ENCODE measurements around the gene BTBD8. TPM values are rescaled to one million over a fixed set of nuclear protein-coding genes. Genes with fewer than 3 reads are reported as not detected.

The BTBD8 gene
- 1 to 10 TPM; 3.0 to 6.9 (median 4.1) TPM for total RNA-seq
- under 1 TPM; 0.52 to 0.90 (median 0.55) TPM for polyA plus RNA-seq
- long read RNA-seq, donor 1: 0 reads
- long read RNA-seq, donor 2: 0 reads

DNA sequence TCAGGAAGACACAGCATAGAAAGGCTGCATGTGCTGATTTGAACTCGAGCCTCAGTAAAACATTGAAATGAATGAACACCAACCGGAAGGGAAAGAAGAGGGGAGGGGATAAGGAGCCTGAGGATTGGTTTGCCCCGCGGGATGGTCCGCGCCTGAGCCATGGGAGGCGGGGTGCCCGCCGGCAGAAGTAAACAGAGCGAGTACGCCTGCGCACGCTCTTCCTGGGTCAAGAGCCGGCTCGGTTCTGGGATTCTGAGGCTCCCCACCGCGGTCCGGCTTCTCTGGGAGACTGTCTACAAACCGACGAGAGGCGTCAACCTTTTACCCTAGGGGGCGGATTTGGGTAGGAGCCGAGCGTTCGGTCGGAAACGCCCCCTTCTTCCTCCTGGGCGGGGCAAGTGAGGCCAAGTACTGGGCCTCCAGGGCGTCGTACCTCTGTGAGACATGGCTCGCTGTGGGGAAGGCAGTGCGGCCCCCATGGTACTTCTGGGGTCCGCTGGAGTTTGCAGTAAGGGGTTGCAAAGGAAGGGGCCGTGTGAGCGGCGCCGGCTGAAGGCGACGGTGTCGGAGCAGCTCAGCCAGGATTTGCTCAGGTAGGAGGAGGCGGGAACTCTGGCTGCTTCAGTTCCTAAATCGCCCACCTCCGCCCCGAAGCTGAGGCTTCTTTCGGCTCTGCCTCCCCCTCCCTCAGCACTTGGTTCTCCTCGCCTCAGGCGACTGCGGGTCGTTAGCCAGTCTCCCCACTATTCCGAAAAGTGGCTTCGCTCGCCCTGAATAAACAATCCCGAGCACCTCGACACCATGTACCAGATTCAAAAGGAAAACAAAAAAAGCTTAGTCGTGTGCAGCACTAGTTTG, at the start of gene BTBD8:
Gene BTBD8, plus strand, starts transcription at position 218 of the 858 bp plus-strand sequence. Its CDS starts 227 bp downstream, at position 445.
- Histone ChIP-seq H3K36me3 (peaks cover 0 to 7% (median 0%) of the 10 kb centered on the region in 6 donors), H3K4me3 (peak within 1 kb of the TSS; percentile 59 to 83 (median 70)), H3K4me1 (peaks cover 0 to 20% (median 6%) of the 10 kb centered on the region in 6 donors), H3K27me3 (replicated peaks in 1 of 7) (no peaks in the 10 kb centered on the region), H3K27ac (peak within 1 kb of the TSS; percentile 61 to 83 (median 74)), H3K9me3 (peaks cover 0 to 13% (median 8%) of the 10 kb centered on the region in 8 donors)
- intact Hi-C loops (cut with DNase I; ENCODE audit: low total_unique reads): no loop called here
- DNase-seq: peak; percentile 95
- TF ChIP-seq, protein P1, sequence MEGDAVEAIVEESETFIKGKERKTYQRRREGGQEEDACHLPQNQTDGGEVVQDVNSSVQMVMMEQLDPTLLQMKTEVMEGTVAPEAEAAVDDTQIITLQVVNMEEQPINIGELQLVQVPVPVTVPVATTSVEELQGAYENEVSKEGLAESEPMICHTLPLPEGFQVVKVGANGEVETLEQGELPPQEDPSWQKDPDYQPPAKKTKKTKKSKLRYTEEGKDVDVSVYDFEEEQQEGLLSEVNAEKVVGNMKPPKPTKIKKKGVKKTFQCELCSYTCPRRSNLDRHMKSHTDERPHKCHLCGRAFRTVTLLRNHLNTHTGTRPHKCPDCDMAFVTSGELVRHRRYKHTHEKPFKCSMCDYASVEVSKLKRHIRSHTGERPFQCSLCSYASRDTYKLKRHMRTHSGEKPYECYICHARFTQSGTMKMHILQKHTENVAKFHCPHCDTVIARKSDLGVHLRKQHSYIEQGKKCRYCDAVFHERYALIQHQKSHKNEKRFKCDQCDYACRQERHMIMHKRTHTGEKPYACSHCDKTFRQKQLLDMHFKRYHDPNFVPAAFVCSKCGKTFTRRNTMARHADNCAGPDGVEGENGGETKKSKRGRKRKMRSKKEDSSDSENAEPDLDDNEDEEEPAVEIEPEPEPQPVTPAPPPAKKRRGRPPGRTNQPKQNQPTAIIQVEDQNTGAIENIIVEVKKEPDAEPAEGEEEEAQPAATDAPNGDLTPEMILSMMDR (IDR thresholded peaks at IDR 0.05 in 8 of 11, conservative IDR thresholded peaks at IDR 0.05 in 3 of 11): peak in 4 of 11 experiments; percentile 22 to 38 (median 30)
- TF ChIP-seq POLR2AphosphoS5 (IDR thresholded peaks at IDR 0.05): peak in 2 of 3 donors; percentile 83 to 84
- TF ChIP-seq POLR2A (IDR thresholded peaks at IDR 0.05): peak in 1 of 3 donors; percentile 19
- 0 to 1% (median 0%) methylated on average over 51 to 55 of the region's 55 CpGs for WGBS, 5 donors

DNA sequence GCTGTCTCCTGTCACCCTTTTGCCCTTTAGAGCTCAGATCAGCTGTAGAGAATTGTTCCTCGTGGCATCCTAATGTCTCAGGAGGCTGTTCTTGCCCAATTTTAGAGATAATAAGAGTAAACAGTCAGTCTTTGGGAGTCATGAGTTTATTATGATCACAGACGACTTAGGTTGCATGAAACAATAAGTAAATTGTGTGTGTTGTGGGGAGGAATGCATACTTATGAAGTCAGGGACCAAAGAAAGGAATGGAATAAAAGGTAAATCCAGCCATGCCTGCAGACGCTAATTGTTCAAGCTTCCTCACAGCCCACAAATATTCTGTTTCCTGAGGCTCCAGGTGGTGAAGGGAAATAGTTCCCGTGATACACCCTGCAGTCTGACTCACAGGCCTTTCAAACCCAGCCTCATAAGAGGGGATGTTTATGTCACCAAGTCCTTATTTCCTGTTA, 49.5 kb upstream of the BTBD8 start:
- 20 to 26% (median 23%) methylated on average over 4 of the region's 4 CpGs for WGBS, 5 donors
- no peak for DNase-seq

DNA sequence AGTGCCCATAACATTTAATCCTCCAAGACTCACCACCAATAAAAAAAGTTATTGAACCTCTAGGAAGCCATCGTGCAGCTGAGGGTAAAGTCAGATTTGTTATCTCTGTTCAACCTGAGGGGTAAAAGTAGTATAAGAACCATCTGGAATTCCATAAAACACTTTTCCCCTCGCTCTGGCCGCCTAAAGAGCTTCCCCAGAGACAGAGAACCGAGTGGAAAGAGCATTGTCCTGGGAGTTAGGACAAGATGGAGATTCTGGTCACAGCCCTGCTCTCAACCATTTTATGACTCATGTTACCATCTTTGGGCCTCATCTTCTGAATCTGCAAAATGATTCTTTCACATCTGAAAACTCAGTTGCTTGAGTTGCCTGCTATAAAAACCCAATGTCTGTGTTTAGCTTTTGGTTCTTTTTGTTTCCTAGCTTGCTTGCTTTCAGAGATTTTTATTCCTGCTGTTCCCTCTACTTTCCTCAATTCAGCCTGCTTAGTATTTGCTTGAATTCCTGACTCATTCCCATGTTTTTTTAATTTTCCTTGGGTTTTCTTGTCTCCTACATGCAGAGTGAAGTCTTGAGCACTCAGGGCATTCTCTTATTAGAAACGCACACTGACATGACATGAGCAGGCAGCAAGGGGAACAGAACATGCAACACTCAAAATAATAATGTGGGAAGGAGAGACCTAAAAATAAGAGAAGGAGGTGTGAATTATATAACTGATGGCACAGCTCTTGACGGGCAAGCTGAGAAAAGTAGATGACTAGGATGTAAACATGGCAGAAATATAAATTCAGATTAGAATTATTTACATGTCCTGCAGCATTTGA, 48.6 kb upstream of the BTBD8 start:
- Histone ChIP-seq H3K36me3 (no peaks in the 10 kb centered on the region), H3K4me3 (no peak overlapping the region), H3K27ac (no peak overlapping the region), H3K9me3 (peaks cover 0 to 1% (median 0%) of the 10 kb centered on the region in 8 donors), H3K4me1 (peaks cover 0 to 18% (median 8%) of the 10 kb centered on the region in 6 donors), H3K27me3 (replicated peaks in 1 of 7) (peaks cover 0 to 49% (median 19%) of the 10 kb centered on the region in 7 donors)
- intact Hi-C loops (cut with DNase I; ENCODE audit: low total_unique reads): no loop called here
- TF ChIP-seq, protein P1 (IDR thresholded peaks at IDR 0.05 in 8 of 11, conservative IDR thresholded peaks at IDR 0.05 in 3 of 11): no peak
- TF ChIP-seq POLR2A (IDR thresholded peaks at IDR 0.05) (no peak), POLR2AphosphoS5 (IDR thresholded peaks at IDR 0.05) (no peak)
- DNase-seq: no peak
- 85 to 94% (median 86%) methylated on average over 6 of the region's 6 CpGs for WGBS, 5 donors

More for the DNA sequence above, 49.5 kb upstream of the BTBD8 start:
- intact Hi-C loops (cut with DNase I; ENCODE audit: low total_unique reads): no loop called here
- H3K36me3 ChIP-seq: no peaks in the 10 kb centered on the region
- H3K4me3 ChIP-seq: peak overlapping the region in 1 of 8 donors; percentile 71
- TF ChIP-seq, protein P1 (IDR thresholded peaks at IDR 0.05 in 8 of 11, conservative IDR thresholded peaks at IDR 0.05 in 3 of 11): no peak
- TF ChIP-seq POLR2A (IDR thresholded peaks at IDR 0.05) (no peak), POLR2AphosphoS5 (IDR thresholded peaks at IDR 0.05) (no peak)
- H3K4me1 ChIP-seq: peaks cover 0 to 18% (median 8%) of the 10 kb centered on the region in 6 donors
- peaks cover 0 to 8% (median 0%) of the 10 kb centered on the region in 8 donors for H3K9me3 ChIP-seq
- H3K27me3 ChIP-seq (replicated peaks in 1 of 7): peaks cover 0 to 49% (median 19%) of the 10 kb centered on the region in 7 donors
- H3K27ac ChIP-seq: no peak overlapping the region

All from spleen (tissue), 13 donors.